Peyer's patch (tissue), 4 donors: ENCODE results near the gene PTPN2.

Experiments
- CTCF ChIP-seq, 6 experiments: fragments of 450-650 bp in 4 of 6; fragments of 200-600 bp in 2 of 6; sonication (generic) in 1 of 6; IDR thresholded peaks; one replicate each; pipeline ENCODE4 v1.5.1; 2017 to 2019; ENCODE audit warnings: antibody characterized with exemption in 6 of 6, mild to moderate bottlenecking in 3 of 6, moderate library complexity in 1 of 6
- POLR2A ChIP-seq, 2 donors: fragments of 450-650 bp; IDR thresholded peaks; one replicate each; pipeline ENCODE4 v1.5.1; 2017; ENCODE audit warnings: antibody characterized with exemption in 2 of 2, mild to moderate bottlenecking in 2 of 2, moderate library complexity in 2 of 2

DNA sequence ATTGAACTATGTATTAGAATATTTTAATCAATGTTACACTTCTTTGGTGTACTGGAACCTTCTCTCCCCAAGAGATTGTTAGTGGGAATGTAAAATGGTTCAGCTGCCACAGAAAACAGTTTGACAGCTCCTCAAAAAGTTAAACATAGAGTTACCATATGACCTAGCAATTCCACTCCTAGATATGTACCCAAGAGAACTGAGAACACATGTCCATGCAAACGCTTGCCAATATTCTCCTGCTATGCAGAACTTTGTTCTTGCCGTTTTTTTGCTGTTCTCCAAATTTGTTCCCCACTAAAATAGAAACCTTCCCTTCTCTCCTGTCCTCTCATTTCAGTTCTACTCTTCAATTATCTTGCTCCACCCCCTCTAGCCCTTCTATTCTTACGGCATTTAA, 87.6 kb downstream of the PTPN2 start:
- no peak for TF ChIP-seq CTCF (IDR thresholded peaks at IDR 0.05)
- TF ChIP-seq POLR2A (IDR thresholded peaks at IDR 0.05) = no peak
